SK-N-SH treated with all-trans-retinoic acid at 6 μM for 48 hours (cell line): ENCODE measurements around the gene MICAL1.

Experiments
- ATAC-seq: fragments of 200-7000 bp; cut with Tn5 transposase; 3 replicates; pipeline ENCODE4 v1.9.1; 2020; ENCODE audit warnings: mild to moderate bottlenecking, moderate library complexity
- ARNTL ChIP-seq: fragments of 450-650 bp; formaldehyde crosslinking; IDR thresholded peaks from 2 replicates; pipeline ENCODE4 v1.5.0; 2020; ENCODE audit warnings: low read depth, mild to moderate bottlenecking, moderate library complexity, borderline replicate concordance
- BACH2 ChIP-seq: fragments of 250-450 bp; sonication (Bioruptor Pico); IDR thresholded peaks from 2 replicates; pipeline ENCODE4 v1.9.0; 2021; ENCODE audit warnings: mild to moderate bottlenecking, borderline replicate concordance
- CSDC2 ChIP-seq: fragments of 250-450 bp; sonication (Bioruptor Pico); IDR thresholded peaks from 2 replicates; pipeline ENCODE4 v1.5.0; 2020; ENCODE audit warnings: mild to moderate bottlenecking, moderate library complexity
- ESRRG ChIP-seq: fragments of 250-450 bp; sonication (Bioruptor Pico); IDR thresholded peaks from 2 replicates; pipeline ENCODE4 v1.6.1; 2021; ENCODE audit warnings: mild to moderate bottlenecking
- GLIS3 ChIP-seq: fragments of 250-450 bp; sonication (Bioruptor Pico); IDR thresholded peaks from 2 replicates; pipeline ENCODE4 v1.5.0; 2020; ENCODE audit warnings: mild to moderate bottlenecking, moderate library complexity
- ISL1 ChIP-seq: fragments of 250-450 bp; sonication (Bioruptor Pico); IDR thresholded peaks from 2 replicates; pipeline ENCODE4 v2.1.2; 2022; ENCODE audit warnings: mild to moderate bottlenecking, moderate library complexity
- OSR1 ChIP-seq: fragments of 250-450 bp; sonication (Bioruptor Pico); IDR thresholded peaks from 2 replicates; pipeline ENCODE4 v1.8.0; 2022; ENCODE audit warnings: moderate library complexity, mild to moderate bottlenecking, inconsistent platforms
- PPARA ChIP-seq: fragments of 250-450 bp; sonication (Bioruptor Pico); IDR thresholded peaks from 2 replicates; pipeline ENCODE4 v1.5.0; 2020; ENCODE audit warnings: mild to moderate bottlenecking, borderline replicate concordance
- RARB ChIP-seq: fragments of 250-450 bp; sonication (Bioruptor Pico); IDR thresholded peaks from 2 replicates; pipeline ENCODE4 v1.8.0; 2021; ENCODE audit warnings: mild to moderate bottlenecking, moderate library complexity
- SNAI2 ChIP-seq: fragments of 250-450 bp; sonication (Bioruptor Pico); IDR thresholded peaks from 2 replicates; pipeline ENCODE4 v1.5.0; 2020; ENCODE audit warnings: mild to moderate bottlenecking, moderate library complexity
- TOX ChIP-seq: fragments of 250-450 bp; sonication (Bioruptor Pico); IDR thresholded peaks from 2 replicates; pipeline ENCODE4 v1.8.0; 2021; ENCODE audit warnings: mild to moderate bottlenecking, moderate library complexity, borderline replicate concordance
- ZC3H10 ChIP-seq: fragments of 250-450 bp; sonication (Bioruptor Pico); IDR thresholded peaks from 2 replicates; pipeline ENCODE4 v1.5.1; 2021; ENCODE audit warnings: mild to moderate bottlenecking, moderate library complexity
- ZFP3 ChIP-seq: fragments of 250-450 bp; sonication (Bioruptor Pico); IDR thresholded peaks from 2 replicates; pipeline ENCODE4 v1.5.0; 2020; ENCODE audit warnings: mild to moderate bottlenecking, moderate library complexity
- ZFP30 ChIP-seq: fragments of 450-650 bp; formaldehyde crosslinking; IDR thresholded peaks from 2 replicates; pipeline ENCODE4 v1.5.0; 2022; ENCODE audit warnings: mild to moderate bottlenecking, moderate library complexity
- ZNF565 ChIP-seq: fragments of 450-650 bp; formaldehyde crosslinking; conservative IDR thresholded peaks from 2 replicates; pipeline ENCODE4 v1.5.0; 2020; ENCODE audit warnings: low read depth, mild to moderate bottlenecking, moderate library complexity
- ZNF70 ChIP-seq: fragments of 450-650 bp; formaldehyde crosslinking; IDR thresholded peaks from 2 replicates; pipeline ENCODE4 v1.5.0; 2020; ENCODE audit warnings: mild to moderate bottlenecking, moderate library complexity
- ZNF8 ChIP-seq: fragments of 450-650 bp; formaldehyde crosslinking; IDR thresholded peaks from 2 replicates; pipeline ENCODE4 v1.5.0; 2020; ENCODE audit warnings: mild to moderate bottlenecking, moderate library complexity
- TF ChIP-seq, protein P1 (sequence below): fragments of 250-450 bp; sonication (Bioruptor Pico); IDR thresholded peaks from 2 replicates; pipeline ENCODE4 v1.5.1; 2020; ENCODE audit warnings: low read depth, mild to moderate bottlenecking, moderate library complexity
- TF ChIP-seq, protein P2 (sequence below): fragments of 250-450 bp; sonication (Bioruptor Pico); IDR thresholded peaks from 2 replicates; pipeline ENCODE4 v1.8.0; 2020; ENCODE audit warnings: mild to moderate bottlenecking, moderate library complexity, borderline replicate concordance
- TF ChIP-seq, protein P3 (sequence below): fragments of 250-450 bp; sonication (Bioruptor Pico); IDR thresholded peaks from 2 replicates; pipeline ENCODE4 v1.5.0; 2020; ENCODE audit warnings: mild to moderate bottlenecking, moderate library complexity
- TF ChIP-seq, protein P4 (sequence below): fragments of 250-450 bp; sonication (Bioruptor Pico); IDR thresholded peaks from 2 replicates; pipeline ENCODE4 v1.5.1; 2021; ENCODE audit warnings: mild to moderate bottlenecking, moderate library complexity

The MICAL1 gene

DNA sequence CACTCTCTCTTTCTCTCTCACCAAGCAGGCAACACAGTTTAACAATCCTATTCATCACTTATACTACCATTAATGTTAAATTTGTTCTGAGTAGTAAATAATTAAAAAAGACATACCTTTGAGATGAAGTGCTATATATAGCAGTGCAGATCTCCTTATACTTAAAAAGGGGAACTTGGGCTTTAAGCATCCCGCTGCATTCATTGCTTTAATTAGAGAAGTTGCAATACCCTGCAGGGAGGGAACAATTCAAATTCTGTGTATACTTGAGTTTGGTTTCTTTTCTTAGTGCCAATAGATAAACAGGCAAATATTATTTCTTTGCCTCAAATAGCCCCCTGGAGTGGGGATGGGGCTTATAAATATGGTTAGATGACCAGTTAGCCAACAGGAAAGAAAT lies 38.3 kb upstream of the MICAL1 start:
- ATAC-seq, result no peak

DNA sequence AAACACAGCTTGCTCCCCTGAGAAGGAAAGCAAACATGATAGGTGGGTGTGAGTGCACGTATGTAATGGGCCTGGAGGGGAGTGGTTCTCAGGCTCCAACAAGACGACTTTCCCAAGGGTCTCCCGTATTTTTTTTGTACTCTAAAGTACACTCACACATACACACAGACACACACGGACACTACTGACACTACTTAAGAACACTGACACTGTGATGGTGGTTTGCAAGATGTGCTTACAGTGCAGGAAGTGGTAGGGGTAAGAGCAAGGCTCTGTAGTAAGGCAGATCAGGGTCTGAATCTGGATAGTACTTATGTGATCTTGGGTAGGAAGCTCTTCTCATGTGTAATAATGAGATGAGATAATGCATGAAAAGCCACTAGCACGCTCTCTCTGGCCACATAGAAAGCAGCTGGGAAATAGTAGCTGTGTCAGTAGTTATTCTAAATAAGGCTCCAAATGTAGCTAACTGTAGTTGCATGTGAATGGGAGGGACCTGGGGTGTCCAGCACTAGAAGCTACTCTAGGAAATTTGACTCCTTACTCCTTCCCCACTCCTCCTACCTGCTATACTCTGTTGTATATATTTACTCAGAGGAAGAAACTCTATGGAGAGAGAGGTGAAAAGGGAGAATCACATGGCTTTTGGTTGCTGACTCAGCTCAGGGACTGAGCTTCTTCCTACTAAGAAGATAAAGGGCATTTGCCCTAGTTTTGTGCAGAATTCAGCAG lies 35.8 kb upstream of the MICAL1 start:
- no peak; the same call in 1 of the 3 replicates for ATAC-seq
- TF ChIP-seq, protein P1, sequence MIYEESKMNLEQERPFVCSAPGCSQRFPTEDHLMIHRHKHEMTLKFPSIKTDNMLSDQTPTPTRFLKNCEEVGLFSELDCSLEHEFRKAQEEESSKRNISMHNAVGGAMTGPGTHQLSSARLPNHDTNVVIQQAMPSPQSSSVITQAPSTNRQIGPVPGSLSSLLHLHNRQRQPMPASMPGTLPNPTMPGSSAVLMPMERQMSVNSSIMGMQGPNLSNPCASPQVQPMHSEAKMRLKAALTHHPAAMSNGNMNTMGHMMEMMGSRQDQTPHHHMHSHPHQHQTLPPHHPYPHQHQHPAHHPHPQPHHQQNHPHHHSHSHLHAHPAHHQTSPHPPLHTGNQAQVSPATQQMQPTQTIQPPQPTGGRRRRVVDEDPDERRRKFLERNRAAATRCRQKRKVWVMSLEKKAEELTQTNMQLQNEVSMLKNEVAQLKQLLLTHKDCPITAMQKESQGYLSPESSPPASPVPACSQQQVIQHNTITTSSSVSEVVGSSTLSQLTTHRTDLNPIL (CRISPR knock-in tag), result no peak

More for the DNA sequence above, 38.3 kb upstream of the MICAL1 start:
- TF ChIP-seq ISL1, result no peak
- TF ChIP-seq ZNF565 (CRISPR knock-in tag), result no peak
- TF ChIP-seq ZNF70 (CRISPR knock-in tag), result no peak
- TF ChIP-seq ESRRG (CRISPR knock-in tag), result no peak
- TF ChIP-seq GLIS3, result no peak
- TF ChIP-seq, protein P2, sequence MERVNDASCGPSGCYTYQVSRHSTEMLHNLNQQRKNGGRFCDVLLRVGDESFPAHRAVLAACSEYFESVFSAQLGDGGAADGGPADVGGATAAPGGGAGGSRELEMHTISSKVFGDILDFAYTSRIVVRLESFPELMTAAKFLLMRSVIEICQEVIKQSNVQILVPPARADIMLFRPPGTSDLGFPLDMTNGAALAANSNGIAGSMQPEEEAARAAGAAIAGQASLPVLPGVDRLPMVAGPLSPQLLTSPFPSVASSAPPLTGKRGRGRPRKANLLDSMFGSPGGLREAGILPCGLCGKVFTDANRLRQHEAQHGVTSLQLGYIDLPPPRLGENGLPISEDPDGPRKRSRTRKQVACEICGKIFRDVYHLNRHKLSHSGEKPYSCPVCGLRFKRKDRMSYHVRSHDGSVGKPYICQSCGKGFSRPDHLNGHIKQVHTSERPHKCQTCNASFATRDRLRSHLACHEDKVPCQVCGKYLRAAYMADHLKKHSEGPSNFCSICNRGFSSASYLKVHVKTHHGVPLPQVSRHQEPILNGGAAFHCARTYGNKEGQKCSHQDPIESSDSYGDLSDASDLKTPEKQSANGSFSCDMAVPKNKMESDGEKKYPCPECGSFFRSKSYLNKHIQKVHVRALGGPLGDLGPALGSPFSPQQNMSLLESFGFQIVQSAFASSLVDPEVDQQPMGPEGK, result no peak
- no peak for TF ChIP-seq BACH2
- TF ChIP-seq ARNTL, result no peak
- TF ChIP-seq, protein P3, sequence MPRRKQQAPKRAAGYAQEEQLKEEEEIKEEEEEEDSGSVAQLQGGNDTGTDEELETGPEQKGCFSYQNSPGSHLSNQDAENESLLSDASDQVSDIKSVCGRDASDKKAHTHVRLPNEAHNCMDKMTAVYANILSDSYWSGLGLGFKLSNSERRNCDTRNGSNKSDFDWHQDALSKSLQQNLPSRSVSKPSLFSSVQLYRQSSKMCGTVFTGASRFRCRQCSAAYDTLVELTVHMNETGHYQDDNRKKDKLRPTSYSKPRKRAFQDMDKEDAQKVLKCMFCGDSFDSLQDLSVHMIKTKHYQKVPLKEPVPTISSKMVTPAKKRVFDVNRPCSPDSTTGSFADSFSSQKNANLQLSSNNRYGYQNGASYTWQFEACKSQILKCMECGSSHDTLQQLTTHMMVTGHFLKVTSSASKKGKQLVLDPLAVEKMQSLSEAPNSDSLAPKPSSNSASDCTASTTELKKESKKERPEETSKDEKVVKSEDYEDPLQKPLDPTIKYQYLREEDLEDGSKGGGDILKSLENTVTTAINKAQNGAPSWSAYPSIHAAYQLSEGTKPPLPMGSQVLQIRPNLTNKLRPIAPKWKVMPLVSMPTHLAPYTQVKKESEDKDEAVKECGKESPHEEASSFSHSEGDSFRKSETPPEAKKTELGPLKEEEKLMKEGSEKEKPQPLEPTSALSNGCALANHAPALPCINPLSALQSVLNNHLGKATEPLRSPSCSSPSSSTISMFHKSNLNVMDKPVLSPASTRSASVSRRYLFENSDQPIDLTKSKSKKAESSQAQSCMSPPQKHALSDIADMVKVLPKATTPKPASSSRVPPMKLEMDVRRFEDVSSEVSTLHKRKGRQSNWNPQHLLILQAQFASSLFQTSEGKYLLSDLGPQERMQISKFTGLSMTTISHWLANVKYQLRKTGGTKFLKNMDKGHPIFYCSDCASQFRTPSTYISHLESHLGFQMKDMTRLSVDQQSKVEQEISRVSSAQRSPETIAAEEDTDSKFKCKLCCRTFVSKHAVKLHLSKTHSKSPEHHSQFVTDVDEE (CRISPR knock-in tag), result no peak
- TF ChIP-seq, protein P1 (CRISPR knock-in tag), result no peak
- no peak for TF ChIP-seq ZNF8 (CRISPR knock-in tag)
- no peak for TF ChIP-seq PPARA

DNA sequence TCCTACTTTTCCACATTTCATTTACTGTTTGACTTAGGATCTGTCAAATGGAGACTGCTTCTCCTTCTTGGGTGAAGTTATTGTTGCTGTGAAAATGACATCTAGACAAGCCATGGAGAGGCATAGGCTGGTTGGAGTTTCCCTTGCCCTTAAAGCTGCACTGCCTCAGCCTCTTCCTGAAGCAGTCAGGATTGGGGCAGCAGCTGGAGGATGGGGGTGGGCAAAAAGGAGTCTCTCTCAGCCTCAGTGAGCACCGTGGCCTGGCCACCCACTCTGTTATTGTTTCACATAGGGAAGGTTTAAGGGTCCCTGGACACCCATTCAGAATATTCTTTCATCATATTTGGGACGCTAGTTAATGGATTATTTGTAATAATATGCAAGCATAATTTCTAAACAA lies 35.1 kb upstream of the MICAL1 start:
- no peak for ATAC-seq
- TF ChIP-seq ZC3H10 (CRISPR knock-in tag) (no peak), TOX (CRISPR knock-in tag) (no peak), ZFP3 (no peak), ARNTL (no peak), ZNF8 (CRISPR knock-in tag) (no peak), RARB (CRISPR knock-in tag) (no peak), GLIS3 (no peak), OSR1 (CRISPR knock-in tag) (no peak), ZNF70 (CRISPR knock-in tag) (no peak), ZFP30 (no peak), BACH2 (no peak), CSDC2 (no peak), SNAI2 (no peak)
- TF ChIP-seq, protein P1 (CRISPR knock-in tag), result no peak
- TF ChIP-seq, protein P2, result no peak
- TF ChIP-seq, protein P4, sequence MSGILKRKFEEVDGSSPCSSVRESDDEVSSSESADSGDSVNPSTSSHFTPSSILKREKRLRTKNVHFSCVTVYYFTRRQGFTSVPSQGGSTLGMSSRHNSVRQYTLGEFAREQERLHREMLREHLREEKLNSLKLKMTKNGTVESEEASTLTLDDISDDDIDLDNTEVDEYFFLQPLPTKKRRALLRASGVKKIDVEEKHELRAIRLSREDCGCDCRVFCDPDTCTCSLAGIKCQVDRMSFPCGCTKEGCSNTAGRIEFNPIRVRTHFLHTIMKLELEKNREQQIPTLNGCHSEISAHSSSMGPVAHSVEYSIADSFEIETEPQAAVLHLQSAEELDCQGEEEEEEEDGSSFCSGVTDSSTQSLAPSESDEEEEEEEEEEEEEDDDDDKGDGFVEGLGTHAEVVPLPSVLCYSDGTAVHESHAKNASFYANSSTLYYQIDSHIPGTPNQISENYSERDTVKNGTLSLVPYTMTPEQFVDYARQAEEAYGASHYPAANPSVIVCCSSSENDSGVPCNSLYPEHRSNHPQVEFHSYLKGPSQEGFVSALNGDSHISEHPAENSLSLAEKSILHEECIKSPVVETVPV, result no peak
- TF ChIP-seq, protein P3 (CRISPR knock-in tag), result no peak
